ES-I3 (cell line): ENCODE data around the gene NRSN2.

ENCODE experiments used
- H3K36me3 ChIP-seq: 2 replicates; pipeline ENCODE4 v1.6.1; 2013; ENCODE audit warnings: mild to moderate bottlenecking, low read length, control low read depth, moderate library complexity; ENCODE audit not compliant: insufficient read depth
- H3K4me1 ChIP-seq: 2 replicates; pipeline ENCODE4 v1.6.1; 2013; ENCODE audit warnings: mild to moderate bottlenecking, control low read depth, low read length; ENCODE audit not compliant: insufficient read depth
- H3K9ac ChIP-seq: 2 replicates; pipeline ENCODE4 v1.6.1; 2013; ENCODE audit warnings: low read depth, mild to moderate bottlenecking, low read length, moderate library complexity
- H3K9me3 ChIP-seq: 2 replicates; pipeline ENCODE4 v1.6.1; 2013; ENCODE audit warnings: mild to moderate bottlenecking, low read length, moderate library complexity; ENCODE audit not compliant: control insufficient read depth, insufficient read depth

Gene NRSN2

DNA sequence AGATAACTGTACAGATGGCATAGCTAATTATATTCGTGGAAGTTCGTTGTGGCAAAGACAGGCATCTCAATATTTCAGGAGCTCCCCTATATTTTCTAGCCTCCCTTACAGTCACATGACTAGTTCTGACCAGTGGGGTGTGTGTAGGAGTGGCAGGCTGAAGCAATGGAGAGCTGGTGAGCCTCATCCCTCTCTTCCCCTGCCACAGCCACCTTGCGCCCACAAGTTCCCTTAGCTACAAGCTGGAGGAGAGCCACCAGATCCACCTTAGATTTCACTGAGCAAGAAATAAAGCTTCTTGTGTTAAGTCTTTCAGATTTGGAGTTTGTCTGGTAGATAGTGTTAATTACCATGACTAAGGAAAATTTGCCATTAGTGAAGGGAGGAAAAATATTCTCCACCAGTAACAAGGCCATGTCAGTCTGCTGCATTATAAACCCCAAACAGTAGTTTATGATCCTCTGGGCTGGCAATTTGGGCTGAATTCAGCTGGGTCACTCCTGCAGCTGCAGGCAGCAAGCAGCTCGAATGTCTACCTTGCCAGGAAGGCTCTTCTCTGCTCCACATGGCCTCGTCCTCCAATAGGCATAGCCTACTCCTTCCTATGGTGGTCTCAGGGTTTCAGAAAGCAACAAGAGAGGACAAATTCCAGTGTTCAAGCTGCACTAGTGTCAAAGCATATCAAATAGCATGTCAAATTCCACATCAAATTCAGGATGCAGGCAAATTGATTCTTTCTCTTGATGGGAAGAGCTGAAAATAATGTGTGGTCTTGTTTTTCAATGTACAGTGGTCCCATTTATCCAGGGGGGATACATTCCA, 53.8 kb downstream of the NRSN2 start:
- peaks cover 9% of the 10 kb centered on the region for H3K4me1 ChIP-seq
- H3K36me3 ChIP-seq, result peaks cover 10% of the 10 kb centered on the region; the same call in 1 of the 2 replicates
- peaks cover 6% of the 10 kb centered on the region for H3K9me3 ChIP-seq
- no peak overlapping the region for H3K9ac ChIP-seq

DNA sequence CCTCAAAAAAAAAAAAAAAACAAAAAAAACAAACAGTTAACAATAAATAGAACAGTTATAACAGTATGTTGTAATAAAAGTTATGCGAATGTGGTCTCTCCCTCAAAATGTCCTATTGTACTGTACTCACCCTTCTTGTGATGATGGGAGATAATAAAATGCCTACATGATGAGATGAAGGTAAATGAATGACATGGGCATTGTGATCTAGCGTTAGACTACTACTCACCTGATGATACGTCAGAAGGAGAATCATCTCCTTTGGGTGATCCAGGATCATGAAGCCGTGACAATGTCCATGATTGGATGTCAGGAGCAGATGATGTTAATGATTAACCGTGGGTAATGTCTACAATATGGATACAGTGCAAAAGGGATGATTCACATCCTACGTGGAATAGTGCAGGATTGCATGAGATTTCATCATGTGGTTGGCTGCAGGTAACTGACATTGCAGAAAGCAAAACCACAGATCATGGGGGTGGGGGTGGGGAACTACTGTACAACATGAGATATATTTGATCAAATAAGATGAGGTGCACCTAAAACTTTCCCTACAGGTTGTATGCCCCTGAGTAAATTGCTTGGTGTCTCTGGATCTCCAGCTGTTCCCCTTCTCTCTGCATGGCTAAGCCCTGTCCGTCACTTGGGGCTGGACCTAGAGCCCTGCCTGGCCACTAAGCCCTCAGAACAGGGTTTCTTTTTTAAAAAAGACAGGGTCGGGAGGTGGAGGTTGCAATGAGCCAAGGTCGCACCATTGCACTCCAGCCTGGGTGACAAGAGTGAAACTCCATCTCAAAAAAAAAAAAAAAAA, 55.0 kb downstream of the NRSN2 start:
- H3K36me3 ChIP-seq, result peaks cover 5% of the 10 kb centered on the region; the same call in 1 of the 2 replicates
- peaks cover 11% of the 10 kb centered on the region for H3K4me1 ChIP-seq
- H3K9me3 ChIP-seq, result peaks cover 6% of the 10 kb centered on the region
- no peak overlapping the region for H3K9ac ChIP-seq

DNA sequence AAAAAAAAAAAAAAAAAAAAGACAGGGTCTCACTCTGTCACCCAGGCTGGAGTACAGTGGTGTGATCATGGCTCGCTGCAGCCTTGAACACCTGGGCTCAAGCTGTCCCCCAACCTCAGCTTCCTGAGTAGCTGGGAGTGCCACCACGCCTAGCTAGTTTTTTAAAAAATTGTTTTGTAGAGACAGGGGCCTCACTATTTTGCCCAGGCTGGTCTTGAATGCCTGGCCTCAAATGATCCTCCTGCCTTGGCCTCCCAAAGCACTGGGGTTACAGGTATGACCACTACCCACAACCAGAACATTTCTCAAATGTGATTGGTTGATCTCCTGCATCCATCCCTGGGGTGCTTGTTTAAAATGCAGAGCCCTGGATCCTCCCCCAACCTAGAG, 55.6 kb downstream of the NRSN2 start:
- H3K9ac ChIP-seq, result no peak overlapping the region
- peaks cover 2% of the 10 kb centered on the region; the same call in 1 of the 2 replicates for H3K36me3 ChIP-seq
- peaks cover 6% of the 10 kb centered on the region for H3K9me3 ChIP-seq
- peaks cover 12% of the 10 kb centered on the region for H3K4me1 ChIP-seq

DNA sequence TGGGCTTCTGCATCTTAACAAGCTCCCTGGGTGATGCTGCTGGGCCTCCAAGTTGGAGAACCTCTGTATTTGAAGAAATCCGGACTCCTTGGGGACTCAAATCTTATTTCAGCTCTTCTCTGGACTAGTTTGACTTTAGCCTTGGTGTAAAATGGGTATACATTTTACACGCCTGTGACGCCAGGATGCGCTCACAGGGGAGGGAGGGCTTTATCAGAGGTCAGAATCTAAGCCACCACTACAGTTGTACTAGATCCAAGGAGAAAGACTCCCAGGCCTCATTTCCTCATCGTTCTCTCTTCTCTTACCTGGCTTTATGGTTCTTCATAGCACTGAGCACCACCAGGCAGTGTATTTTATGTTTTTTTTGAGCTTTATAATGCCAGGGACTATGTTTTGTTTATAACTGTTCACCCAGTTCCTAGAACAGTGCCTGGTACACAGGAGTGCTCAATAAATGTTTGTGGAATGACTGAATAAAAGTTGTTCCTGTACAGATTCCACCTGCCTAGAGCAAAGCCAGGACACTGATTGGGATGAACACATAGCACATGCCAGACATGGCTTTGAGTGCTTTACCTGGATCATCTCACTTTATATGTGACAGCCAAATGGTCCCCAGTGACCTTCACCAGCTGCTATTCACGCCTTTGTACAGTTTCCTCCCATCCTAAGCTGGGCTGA, 56.1 kb downstream of the NRSN2 start:
- no peaks in the 10 kb centered on the region for H3K36me3 ChIP-seq
- no peak overlapping the region for H3K9ac ChIP-seq
- peaks cover 6% of the 10 kb centered on the region for H3K9me3 ChIP-seq
- peaks cover 12% of the 10 kb centered on the region for H3K4me1 ChIP-seq

DNA sequence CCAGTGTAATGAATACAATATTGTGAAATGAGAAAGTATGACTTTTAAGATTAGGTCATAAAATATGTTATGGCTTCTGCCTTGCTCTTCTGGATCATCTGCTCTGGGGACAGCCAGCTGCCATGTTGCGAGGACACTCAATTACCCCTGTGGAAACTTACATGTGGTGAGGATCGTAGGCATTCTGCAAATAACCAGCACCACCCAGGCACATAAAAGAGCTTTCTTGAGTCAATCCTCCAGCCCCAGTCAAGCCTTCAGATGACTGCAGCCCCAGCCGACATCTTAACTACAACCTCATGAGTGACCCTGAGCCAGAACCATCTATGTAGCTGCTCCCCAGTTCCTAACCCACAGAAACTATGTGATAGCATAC, 56.7 kb downstream of the NRSN2 start:
- Histone ChIP-seq H3K4me1 (peaks cover 12% of the 10 kb centered on the region), H3K36me3 (no peaks in the 10 kb centered on the region), H3K9me3 (peaks cover 6% of the 10 kb centered on the region), H3K9ac (no peak overlapping the region)

DNA sequence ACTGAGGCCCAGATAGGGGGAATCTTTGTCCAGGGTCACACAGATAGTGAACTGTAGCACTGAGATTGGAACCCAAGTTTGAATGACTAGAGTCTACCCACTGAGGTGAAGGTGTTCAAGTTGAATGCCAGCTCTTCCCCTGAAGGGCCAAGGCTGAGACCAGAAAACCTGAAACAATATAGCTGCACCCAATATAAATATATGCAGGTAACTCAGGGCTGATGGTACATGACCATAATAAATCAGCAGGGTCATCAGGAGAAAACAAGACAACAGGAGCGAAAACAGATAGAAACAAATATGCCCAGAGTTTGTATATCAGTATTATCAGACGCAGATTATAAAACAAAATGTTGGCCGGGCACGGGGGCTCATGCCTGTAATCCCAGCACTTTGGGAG, 57.2 kb downstream of the NRSN2 start:
- H3K4me1 ChIP-seq, result peaks cover 12% of the 10 kb centered on the region
- H3K9me3 ChIP-seq, result peaks cover 6% of the 10 kb centered on the region
- H3K9ac ChIP-seq, result no peak overlapping the region
- no peaks in the 10 kb centered on the region for H3K36me3 ChIP-seq
